HG03139 (cell line): Measurements from ENCODE around the gene SRRM3.
"Not testable (repeated sequence)": the region's sequence is repeated elsewhere in the genome, so short reads cannot be mapped to it uniquely, and the experiment has no call there.

Experiments used
- ATAC-seq: cut with Tn5 transposase; IDR thresholded peaks from one replicate; pipeline ENCODE4 v1.9.1; 2021; ENCODE audit not compliant: unreplicated experiment

The SRRM3 gene, protein sequence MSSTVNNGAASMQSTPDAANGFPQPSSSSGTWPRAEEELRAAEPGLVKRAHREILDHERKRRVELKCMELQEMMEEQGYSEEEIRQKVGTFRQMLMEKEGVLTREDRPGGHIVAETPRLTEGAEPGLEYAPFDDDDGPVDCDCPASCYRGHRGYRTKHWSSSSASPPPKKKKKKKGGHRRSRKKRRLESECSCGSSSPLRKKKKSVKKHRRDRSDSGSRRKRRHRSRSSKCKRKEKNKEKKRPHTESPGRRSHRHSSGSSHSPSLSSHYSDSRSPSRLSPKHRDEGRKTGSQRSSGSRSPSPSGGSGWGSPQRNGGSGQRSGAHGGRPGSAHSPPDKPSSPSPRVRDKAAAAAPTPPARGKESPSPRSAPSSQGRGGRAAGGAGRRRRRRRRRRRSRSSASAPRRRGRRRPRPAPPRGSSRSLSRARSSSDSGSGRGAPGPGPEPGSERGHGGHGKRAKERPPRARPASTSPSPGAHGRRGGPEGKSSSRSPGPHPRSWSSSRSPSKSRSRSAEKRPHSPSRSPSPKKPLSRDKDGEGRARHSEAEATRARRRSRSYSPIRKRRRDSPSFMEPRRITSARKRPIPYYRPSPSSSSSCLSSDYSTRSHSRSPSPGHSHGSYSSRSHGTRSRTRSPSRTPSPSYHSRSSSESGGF

DNA sequence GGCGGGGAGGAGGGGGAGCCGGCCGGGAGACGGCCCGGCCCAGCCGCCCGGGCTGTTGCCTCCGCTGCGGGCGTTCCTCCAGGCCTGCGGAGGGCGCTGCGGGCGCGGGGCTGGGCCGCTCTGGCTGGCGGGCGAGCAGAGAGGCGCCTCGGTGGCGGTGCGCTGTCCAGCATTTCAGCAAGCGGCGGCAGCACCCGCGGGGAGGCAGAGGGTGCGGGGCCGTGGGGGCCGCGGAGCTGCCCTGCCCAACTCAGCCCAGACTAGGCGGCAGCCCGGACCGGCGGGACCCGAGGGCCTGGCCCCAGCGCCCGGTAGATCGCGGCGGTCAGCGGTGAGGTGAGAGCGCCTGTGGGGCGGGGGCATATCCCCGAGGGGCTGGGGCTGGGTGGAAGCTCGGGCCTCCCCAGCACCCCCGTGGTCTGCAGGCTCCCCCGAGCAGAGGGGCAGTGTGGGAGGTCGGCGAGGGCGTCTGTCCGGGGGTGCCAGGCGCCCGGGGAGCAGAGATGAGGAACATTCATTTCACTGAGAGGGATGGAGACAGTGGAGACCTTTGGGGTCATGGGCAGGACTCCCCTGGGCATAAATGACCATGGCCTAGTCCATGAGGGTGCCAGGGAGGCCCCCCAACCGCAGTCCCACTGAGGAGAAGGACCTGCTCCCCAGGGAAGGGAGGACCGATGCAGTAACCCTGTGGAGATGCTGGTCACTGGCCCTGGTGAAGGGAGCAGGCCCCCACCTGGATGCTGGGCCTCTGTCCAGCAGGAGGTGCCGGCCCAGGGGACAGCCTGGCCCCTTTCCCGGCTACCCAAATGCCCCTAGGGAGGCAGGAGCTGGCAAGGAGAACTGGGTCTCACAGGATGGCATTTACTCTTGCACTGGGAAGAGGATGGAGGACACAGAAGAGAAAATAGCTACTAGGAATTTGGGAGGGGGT lies at the start of gene SRRM3:
Gene SRRM3 (plus strand): TSS at position 165 of the 934 bp plus-strand sequence. CDS start 33,171 bp downstream, outside the sequence.
- ATAC-seq = no peak

DNA sequence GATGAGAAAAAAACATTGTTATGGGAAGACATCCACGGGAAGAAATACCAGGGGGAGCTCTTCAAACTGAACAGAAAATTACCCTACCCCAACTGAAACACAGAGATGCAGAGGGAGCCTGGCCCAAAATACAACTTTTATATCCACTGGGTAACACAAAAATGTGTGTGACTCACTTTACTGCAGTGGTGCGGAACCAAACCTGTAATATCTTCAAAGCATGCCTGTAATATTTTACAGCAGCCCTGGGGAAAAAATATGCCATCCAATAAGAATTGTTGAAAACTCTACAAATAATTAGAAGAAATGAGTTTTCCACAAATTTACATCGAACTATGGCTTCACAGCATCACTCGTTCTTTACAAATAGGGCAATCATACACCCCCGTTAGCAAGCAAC lies 49.8 kb upstream of the SRRM3 start:
- no peak for ATAC-seq

DNA sequence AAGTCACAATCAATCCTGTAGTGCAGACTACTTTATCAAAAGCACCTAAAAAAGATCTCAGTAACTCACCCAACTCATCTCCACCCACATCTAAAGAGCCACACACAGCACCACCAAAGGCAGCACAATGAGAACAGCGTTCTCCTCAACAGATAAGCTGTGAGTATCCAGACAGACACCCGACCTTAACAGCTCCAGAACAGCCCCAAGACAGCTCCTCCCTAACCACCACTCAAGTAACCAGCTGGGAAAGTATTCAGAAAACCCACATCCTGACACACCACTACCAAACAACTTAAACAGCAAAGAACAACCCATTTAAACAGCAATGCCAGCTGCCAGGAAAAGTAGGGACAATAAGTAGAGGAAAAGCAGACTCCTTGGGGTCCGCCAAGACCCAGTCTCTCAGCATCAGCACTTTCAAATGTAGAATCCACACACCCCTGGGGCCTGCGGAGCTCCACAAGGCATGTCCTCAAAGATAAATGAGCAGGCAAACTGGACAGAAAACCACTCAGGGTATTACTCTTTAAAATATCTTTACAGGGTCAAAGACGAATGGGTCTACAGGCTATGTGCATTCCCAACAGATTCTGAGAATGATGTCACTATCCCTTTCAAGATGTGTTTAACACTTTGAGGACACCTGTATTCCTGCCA lies 48.0 kb upstream of the SRRM3 start:
- ATAC-seq = not testable (repeated sequence)

DNA sequence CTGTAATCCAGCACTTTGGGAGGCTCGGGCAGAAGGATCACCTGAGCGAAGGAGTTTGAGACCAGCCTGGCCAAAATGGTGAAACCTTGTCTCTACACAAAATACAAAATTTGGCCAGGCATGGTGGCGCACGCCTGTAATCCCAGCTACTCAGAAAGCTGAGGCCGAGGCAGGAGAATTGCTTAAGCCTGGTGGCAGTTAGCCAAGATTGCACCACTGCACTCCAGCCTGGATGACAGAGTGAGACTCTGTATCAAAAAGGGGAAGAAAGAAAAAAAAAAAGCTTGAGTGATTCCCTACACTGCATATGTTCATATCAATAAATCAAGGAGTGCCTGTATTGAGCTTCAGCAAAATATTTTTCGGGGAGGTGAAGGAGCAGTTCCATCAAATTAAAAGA lies 45.8 kb upstream of the SRRM3 start:
- ATAC-seq = no peak

DNA sequence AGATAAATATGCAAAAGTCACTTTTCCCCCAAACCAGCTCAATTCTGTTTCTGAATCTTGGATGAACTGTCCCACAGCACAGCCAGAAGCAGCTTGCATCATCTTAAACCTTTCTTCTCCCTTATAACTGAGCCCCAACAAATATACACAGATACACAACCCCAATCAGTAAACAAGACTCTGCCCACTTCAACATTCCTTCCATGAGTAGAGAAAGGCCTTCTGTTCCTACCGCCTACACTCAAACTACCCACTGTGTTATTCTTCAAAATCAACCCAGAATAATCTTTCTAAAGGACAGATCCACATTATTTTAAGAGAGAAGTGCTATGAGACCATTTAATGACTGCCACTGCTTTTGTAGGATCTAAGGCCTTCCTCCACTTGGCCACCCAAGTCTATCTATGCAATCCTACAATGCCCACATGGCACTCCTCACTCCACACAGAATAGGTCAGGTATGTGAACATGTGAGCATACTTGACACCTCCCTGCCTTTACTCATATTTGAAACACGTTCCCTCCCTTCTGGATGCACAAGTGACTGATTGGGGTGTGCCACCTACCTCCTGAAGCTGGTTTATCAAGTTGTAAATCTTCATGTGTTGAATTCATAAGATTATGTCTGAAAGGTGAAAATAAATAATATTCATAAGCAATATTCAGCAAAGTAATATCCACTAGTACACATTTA lies 44.6 kb upstream of the SRRM3 start:
- not testable (repeated sequence) for ATAC-seq

DNA sequence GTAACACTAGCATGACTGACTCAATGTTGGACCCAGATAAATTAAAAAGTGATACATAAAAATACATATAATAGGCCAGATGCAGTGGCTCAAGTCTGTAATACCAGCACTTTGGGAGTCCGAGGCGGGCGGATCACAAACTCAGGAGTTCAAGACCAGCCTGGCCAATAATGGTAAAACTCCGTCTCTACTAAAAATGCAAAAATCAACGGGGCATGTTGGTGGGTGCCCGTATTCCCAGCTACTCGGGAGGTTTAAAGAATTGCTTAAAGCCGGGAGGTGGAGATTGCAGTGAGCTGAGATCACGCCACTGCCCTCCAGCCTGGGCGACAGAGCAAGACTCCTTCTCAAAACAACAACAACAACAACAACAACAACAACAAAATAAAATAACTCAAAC lies 43.3 kb upstream of the SRRM3 start:
- not testable (repeated sequence) for ATAC-seq

DNA sequence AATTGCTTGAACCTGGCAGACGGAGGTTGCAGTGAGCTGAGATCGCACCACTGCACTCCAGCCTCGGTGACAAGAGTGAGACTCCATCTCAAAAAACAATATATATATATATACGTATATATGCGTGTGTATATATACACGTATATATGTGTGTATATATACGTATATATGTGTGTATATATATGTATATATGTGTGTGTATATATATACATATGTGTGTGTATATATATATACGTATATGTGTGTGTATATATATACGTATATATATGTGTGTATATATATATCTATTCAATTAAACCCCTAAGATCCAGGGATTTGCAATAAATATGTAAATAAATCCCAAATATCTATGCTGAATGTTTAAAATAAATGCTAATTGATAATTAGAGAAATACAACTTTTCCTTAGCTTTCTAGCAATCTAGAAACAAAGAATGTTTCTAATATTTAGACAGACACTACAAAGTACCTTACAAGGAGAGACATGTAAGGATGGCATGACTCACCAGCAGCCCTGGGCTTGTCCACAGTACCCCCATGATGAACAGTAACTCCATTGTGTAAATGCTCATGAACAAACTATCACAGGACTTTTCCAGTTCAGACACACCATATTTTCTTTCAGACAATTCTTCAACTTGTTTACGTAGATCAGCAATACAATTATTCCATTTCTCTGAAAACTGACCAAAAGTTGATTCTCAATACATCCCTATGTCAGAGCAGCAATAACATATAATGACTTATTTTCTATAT lies 39.1 kb upstream of the SRRM3 start:
- ATAC-seq = not testable (repeated sequence)

DNA sequence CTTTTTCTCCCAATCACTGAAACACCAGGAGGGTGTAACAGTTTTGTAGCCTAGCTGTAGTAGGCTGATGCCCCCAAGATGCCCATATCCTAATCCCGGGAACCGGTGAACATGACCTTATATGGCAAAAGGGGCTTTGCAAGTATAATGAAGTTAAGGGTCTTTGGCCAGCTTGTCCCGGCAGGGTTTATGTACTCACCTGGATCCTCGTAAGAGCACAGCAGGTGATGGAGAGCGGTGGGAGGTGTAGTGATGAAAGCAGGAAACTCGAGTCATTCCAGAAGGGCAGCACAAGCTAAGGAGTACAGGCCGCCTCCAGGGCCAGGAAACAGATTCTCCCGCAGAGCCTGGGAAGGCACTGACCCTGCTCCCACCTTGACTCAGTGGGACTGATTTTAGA lies 37.9 kb upstream of the SRRM3 start:
- ATAC-seq = not testable (repeated sequence)

DNA sequence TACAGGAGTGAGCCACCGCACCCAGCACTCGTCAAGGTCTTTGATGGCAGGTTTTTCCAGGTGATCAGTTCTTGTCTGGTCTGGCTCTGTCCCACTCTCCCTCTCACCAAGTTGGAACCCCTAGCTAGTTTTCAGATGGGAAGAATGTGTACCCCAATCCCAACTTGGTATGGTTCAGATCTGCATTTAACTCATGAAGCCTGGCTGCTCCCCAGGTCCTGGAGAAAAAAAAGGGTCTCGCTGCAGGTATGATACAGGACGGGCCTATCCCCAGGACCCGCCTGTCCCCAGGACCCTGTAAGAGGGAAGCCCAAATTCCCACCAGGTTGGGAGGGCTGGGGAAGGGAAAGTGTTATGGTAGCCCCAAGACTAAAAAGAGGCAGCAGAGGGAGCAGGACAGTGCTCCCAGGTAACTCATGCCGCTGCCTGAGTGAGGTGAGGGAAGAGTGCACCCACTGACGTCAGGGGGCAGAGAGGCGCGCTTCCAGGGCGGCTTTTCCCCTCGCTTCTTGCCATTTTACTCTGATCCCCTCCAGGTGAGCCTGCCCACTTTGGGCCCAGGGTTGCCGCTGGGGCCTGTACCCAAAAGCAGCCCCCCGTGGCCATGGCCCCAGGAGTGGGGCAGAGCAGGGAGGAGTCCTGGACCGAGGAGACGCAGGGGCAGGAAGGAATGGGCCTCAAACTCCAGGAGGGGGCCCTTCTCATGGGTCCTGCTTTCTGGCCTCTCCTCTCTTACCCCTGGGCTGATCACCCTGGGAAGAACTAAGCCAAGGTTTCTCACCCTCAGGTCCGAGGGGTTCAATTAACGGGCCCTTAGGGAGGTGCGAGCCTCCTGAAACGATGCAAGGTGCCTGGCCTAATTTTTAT lies 36.4 kb upstream of the SRRM3 start:
- ATAC-seq = no peak

DNA sequence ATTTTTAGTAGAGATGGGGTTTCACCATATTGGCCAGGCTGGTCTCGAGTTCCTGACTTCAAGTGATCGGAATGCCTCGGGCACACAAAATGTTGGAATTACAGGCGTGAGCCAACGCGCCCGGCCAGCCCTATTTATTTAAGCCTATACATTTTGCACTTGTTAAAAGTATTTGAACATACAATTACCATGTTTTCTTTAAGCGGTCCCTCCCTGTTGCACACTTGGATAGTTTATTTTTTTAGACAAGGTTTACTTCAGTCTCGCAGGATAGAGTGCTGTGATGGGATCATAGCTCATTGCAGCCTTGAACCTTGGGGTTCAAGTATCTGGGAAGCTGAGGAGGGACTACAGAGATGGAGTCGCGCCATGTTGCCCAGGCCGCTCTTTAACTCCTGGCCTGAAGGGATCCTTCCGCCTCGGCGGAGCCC lies 35.7 kb upstream of the SRRM3 start:
- no peak for ATAC-seq

DNA sequence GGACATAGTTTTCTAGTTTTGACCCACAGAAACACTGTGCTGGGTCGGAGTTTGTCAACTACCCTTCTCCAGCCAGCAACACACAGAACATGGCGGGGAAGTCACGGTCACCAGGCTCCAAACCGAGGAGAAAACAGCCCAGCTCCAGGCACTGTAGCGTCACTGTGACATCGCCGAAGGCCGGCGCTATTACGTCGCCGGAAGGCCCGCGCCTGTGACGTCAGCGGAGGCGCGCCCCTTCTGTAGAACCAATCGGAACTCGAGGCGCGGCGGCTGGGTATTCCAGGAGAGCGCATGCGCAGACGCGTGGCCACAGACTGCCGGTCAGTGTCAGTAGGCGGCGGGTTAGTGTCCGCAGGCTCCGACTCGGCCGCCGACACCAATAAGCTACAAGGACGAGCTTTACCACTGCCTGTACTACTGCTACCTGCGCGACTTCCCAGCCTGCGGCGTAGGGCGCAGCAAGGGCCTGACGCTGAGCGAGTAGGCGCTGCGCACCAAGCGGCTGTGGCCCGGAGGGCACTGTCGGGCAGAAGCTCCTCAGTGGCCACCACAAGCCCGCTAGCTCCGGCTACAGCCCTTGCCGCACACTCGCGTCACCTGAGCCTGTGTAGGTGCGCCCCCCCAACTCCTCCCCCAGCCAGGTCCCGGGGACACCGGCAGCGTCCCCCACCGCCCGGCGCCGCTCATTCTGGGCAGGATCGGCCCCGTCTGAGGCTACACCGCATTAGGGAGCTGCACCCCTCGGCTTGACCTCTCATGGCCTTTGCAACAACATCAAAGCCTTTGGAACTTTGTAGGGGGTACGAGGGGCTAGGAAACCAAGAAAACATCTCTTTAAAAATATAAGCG lies 35.1 kb upstream of the SRRM3 start:
- peak; percentile 80 for ATAC-seq

DNA sequence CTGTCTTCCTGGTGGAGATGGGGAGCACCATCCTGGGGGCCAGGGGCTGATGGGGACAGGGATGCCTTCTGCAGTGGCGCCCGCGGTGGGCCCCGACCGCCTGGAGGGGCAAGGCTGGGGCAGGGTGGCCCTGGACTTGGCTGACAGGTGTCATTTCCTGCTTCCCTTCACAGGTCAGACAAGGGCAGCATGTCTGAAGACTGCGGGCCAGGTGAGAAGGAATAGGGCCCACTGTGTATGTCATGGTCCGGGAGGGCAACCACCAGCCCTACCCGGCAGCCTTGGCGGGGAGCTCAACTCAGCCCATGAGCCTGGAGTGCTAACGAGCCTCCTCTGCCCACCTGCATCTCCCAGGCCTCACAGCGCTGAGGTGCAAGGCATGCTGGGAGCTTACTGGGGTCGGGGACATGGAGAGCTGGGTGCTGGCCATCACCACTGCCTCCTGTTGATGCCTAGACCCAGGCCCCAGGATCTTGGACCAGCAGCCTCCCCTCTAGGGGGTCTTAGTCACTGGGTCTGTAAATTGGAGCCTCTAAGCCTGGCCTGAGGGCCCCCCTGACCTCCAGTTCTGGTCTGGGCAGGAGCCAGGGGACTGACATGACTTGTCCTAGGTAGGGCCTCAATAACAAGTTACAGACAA lies 28.0 kb upstream of the SRRM3 start:
- no peak for ATAC-seq

DNA sequence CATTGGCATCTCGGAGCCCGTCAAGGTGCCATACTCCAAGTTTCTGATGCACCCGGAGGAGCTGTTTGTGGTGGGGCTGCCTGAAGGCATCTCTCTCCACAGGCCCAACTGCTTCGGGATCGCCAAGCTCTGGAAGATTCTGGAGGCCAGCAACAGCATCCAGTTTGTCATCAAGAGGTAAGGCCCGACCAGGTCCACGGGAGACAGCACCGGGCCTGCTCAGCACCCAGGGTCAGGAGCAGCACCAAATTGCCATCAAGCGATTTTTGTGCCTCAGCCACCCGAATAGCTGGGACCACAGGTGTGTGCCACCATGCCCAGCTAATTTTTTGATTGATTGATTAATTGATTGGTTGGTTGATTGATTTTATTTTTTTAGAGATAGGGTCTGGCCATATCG lies 24.7 kb upstream of the SRRM3 start:
- ATAC-seq = not testable (repeated sequence)

DNA sequence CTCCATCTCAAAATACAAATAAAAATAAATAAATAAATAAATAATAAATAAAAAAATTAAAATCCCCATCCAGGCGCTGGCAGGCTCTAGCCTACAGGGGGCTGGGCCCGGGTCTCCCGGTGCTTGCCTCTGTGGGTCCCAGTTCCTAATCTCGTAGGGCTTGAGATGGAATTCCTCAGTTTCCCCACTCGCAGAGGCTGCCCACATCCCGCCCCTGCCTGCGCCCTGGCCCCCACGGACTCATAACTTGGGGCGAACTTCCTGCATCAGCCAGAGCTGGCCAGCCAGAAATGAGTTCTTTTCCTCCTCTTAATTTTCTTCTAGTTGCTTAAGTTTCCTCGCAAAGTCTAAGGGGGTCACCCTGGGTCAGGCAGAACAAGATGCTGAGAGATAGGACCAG lies 22.0 kb upstream of the SRRM3 start:
- no peak for ATAC-seq

DNA sequence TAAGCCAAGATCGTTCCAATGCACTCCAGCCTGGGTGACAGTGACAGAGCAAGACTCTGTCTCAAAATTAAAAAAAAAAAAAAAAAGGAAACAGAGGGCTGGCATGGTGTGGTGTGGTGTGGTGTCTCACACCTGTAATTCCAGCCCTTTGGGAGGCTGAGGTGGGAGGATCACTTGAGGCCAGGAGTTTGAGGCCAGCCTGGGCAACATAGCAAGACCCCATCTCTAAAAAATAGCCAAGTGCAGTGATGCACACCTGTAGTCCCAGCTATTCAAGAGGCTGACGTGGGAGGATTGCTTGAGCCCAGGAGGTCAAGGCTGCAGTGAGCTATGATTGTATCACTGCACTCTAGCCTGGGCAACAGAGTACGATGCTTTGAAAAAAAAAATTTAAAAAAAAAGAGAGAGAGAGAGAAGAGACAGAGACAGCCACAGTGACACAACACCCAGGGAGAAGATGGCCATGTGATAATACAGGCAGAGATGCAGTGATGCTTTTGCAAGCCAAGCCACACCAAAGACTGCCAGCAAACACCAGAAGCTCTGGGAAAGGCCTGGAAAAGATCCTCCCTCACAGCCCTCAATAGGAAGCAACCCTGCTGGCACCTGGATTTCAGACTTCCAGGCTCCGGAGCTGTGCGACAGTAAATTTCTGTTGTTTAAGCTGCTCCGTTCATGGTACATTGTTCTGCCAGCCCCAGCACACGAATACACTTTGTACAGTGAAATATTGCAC lies 19.3 kb upstream of the SRRM3 start:
- no peak for ATAC-seq

DNA sequence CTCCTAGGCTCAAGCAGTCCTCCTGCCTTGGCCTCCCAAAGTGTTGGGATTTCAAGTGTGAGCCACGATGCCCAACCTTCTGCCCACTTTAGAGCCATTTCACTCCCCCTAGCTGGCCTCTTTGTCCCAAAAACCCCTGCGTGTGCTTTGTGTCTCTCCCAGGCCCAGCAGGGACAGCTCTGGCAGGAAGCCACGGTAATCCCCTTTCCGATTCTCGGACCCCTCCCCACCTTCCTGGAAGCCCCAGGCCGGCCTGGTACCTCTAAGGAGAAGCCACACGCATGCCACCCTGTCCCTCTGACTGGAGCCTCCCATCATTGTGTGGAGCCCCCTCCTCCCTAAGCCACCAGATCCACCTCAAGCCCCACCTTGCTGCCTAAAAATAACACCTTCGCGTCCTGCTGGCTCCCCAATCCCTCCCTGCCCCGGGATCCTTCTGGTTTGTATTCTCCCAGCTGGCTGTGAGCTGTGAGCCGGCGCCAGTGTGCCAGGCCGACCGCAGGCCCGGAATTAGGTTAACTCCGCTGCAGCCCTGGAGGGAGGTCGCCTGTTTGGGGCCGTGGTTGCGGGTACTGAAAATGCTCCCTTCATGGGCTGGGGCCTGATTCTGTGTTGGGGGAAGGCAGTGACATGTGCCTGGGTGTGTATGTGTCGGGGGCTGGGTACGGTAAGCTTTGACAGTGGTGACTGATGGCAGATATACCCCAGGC lies 16.4 kb upstream of the SRRM3 start:
- no peak for ATAC-seq
